Ishikawa (cell line): ENCODE results near the gene PLP2.

ENCODE experiments used
- CREB1 ChIP-seq: IDR thresholded peaks from 2 replicates; pipeline ENCODE4 v1.6.1; 2012; ENCODE audit warnings: low read depth
- EP300 ChIP-seq: IDR thresholded peaks from 2 replicates; pipeline ENCODE4 v1.6.1; 2012; ENCODE audit warnings: borderline replicate concordance
- RAD21 ChIP-seq: IDR thresholded peaks from 2 replicates; pipeline ENCODE4 v1.6.1; 2012; ENCODE audit warnings: low read depth
- TAF1 ChIP-seq: IDR thresholded peaks from 2 replicates; pipeline ENCODE4 v1.6.1; 2012; ENCODE audit warnings: low read depth, mild to moderate bottlenecking
- TCF12 ChIP-seq: IDR thresholded peaks from 2 replicates; pipeline ENCODE4 v1.6.1; 2012; ENCODE audit warnings: low read depth
- YY1 ChIP-seq: IDR thresholded peaks from 2 replicates; pipeline ENCODE4 v1.6.1; 2012; ENCODE audit warnings: low read depth
- TF ChIP-seq, protein P1 (sequence below): IDR thresholded peaks from 2 replicates; pipeline ENCODE4 v1.6.1; 2012; ENCODE audit warnings: low read depth, mild to moderate bottlenecking

DNA sequence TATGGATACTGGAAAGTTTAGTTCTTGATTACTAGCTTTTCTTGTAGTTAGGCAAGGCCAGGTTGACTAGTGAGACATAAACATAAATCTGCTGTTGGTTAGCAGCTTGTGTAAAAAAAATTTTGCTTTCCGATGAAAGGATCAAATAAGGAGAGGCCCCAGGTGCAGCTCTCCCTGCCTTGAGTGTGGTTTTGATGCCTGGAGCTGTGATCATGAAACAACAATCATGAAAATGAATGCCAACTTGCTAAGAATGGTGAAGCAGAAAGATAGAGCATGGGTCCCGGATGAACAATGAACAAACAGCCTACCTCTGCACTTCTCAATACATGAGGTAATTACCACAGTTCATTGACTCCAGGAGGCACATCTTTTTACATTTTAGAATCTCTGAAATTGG lies 42.7 kb downstream of the PLP2 start:
- TF ChIP-seq EP300 (no peak), TAF1 (no peak), TCF12 (no peak), CREB1 (no peak), YY1 (no peak), RAD21 (no peak)
- TF ChIP-seq, protein P1, sequence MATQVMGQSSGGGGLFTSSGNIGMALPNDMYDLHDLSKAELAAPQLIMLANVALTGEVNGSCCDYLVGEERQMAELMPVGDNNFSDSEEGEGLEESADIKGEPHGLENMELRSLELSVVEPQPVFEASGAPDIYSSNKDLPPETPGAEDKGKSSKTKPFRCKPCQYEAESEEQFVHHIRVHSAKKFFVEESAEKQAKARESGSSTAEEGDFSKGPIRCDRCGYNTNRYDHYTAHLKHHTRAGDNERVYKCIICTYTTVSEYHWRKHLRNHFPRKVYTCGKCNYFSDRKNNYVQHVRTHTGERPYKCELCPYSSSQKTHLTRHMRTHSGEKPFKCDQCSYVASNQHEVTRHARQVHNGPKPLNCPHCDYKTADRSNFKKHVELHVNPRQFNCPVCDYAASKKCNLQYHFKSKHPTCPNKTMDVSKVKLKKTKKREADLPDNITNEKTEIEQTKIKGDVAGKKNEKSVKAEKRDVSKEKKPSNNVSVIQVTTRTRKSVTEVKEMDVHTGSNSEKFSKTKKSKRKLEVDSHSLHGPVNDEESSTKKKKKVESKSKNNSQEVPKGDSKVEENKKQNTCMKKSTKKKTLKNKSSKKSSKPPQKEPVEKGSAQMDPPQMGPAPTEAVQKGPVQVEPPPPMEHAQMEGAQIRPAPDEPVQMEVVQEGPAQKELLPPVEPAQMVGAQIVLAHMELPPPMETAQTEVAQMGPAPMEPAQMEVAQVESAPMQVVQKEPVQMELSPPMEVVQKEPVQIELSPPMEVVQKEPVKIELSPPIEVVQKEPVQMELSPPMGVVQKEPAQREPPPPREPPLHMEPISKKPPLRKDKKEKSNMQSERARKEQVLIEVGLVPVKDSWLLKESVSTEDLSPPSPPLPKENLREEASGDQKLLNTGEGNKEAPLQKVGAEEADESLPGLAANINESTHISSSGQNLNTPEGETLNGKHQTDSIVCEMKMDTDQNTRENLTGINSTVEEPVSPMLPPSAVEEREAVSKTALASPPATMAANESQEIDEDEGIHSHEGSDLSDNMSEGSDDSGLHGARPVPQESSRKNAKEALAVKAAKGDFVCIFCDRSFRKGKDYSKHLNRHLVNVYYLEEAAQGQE, result no peak
